Right cardiac atrium (tissue), 5 donors: Measurements from ENCODE around the gene CCDC149. TPM values are rescaled to one million over a fixed set of nuclear protein-coding genes. Genes with fewer than 3 reads are reported as not detected.

Experiments
- ATAC-seq, 2 donors: fragments of 200-7000 bp; cut with Tn5 transposase; one replicate each; pipeline versions ENCODE4 v1.8.0 to v1.9.1; 2020; ENCODE audit warnings: moderate library complexity in 2 of 2, mild to moderate bottlenecking in 1 of 2
- DNase-seq, 3 donors: peaks; one replicate each; pipeline ENCODE4 v3.0.0-alpha.2; 2020
- H3K27ac ChIP-seq: one replicate; pipeline ENCODE4 v1.5.1; 2013; ENCODE audit warnings: mild to moderate bottlenecking, low read length, control low read depth, moderate library complexity
- H3K27me3 ChIP-seq: one replicate; pipeline ENCODE4 v1.6.1; 2013; ENCODE audit not compliant: control insufficient read depth, insufficient read depth
- H3K4me1 ChIP-seq: one replicate; pipeline ENCODE4 v1.6.1; 2013; ENCODE audit warnings: low read length; ENCODE audit not compliant: control insufficient read depth, insufficient read depth
- H3K4me3 ChIP-seq: one replicate; pipeline ENCODE4 v1.5.1; 2013; ENCODE audit warnings: low read length, control low read depth
- H3K9me3 ChIP-seq: one replicate; pipeline ENCODE4 v1.6.1; 2013; ENCODE audit warnings: low read length; ENCODE audit not compliant: control insufficient read depth
- WGBS: extraction: QIAGEN DNeasy Blood & Tissue Kit; methylation state at CpG from one replicate; pipeline ENCODE4 v1.1.7; 2013; 5-methylcytosine and 5-hydroxymethylcytosine counted together
- intact Hi-C, 4 donors: fragments of 100-400 bp; cut with DNase I; formaldehyde crosslinking; loops; one replicate each; pipeline versions ENCODE4 v1.11.0 to v1.14.0; 2022 to 2023
- polyA plus RNA-seq: library from polyadenylated mRNA; stranded (reverse); fragments of 200-250 nt; gene quantifications from one replicate; pipeline ENCODE4 v1.2.3, GENCODE V29; 2013
- total RNA-seq, 4 donors: library from RNA; stranded (reverse); fragmentation: NEBNext Ultra II Directional; extraction: Animal tissue kit (Norgen Biotek cat#: 25700); gene quantifications; one replicate each; pipeline ENCODE4 v1.2.1, GENCODE V29; 2021
- donor health status: healthy with polysubstance abuse.
- donor health status: DM: no; HTN: yes; CAD: no.
- donor health status: DM: no; HTN: no; CAD: no.
- donor health status: DM: no; HTN: yes; CAD: no; lungs with severe emphysema.
- donor health status: DM: yes; HTN: yes; CAD: no.

The CCDC149 gene
- total and polyA plus RNA-seq, 5 donors: 10.1 to 17.4 (median 15.4) TPM

- peak overlapping the region; percentile 57 for H3K27ac ChIP-seq
- DNase-seq (no peak), ATAC-seq (peak; percentile 33 to 41)
- H3K4me3 ChIP-seq: no peak overlapping the region
- H3K9me3 ChIP-seq: no peaks in the 10 kb centered on the region
- WGBS: 36% methylated on average over 4 of the region's 4 CpGs
- intact Hi-C loops: no loop called here
- peaks cover 4% of the 10 kb centered on the region for H3K4me1 ChIP-seq
- no peaks in the 10 kb centered on the region for H3K27me3 ChIP-seq
Observed at GRCh38 chr4:24858550-24858949, 54.3 kb downstream of the CCDC149 start.

- no peak overlapping the region for H3K27ac ChIP-seq
- 24% methylated on average over 3 of the region's 3 CpGs for WGBS
- H3K4me3 ChIP-seq: no peak overlapping the region
- H3K27me3 ChIP-seq: no peaks in the 10 kb centered on the region
- peaks cover 4% of the 10 kb centered on the region for H3K4me1 ChIP-seq
- intact Hi-C loops: no loop called here
- H3K9me3 ChIP-seq: no peaks in the 10 kb centered on the region
- ATAC-seq (peak; percentile 85 to 94), DNase-seq (peak in 1 of 3 donors; percentile 22)
Observed at GRCh38 chr4:24858026-24858425, 54.8 kb downstream of the CCDC149 start.

DNA sequence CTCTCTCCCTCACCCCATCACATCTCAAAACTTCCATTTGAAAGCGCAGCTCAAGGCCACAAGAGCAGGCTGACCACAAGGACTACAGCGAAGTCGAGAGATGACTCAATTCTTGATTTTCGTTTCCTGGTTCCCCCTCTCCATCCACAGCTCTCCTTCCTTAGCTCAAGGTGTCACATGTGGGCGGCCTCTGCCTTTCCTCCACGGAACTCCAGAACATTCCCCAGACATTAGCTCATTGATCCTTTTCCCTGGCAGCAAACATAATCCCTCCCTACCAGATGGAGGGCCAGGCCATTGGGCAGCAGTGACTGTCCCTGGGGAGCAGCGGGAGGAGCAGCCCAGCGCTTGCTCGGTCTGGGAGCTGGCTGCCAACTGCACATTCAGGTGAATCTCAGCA lies 56.3 kb downstream of the CCDC149 start:
- ATAC-seq (peak; percentile 51 to 59), DNase-seq (peak in 2 of 3 donors; percentile 25 to 55)
- Histone ChIP-seq H3K27ac (peak overlapping the region; percentile 32), H3K4me1 (peaks cover 4% of the 10 kb centered on the region), H3K27me3 (no peaks in the 10 kb centered on the region), H3K4me3 (no peak overlapping the region), H3K9me3 (no peaks in the 10 kb centered on the region)
- intact Hi-C loops: no loop called here
- 77% methylated on average over 9 of the region's 9 CpGs for WGBS

GRCh38 chr4:24855741-24856140 lies 57.1 kb downstream of the CCDC149 start:
- H3K4me3 ChIP-seq: no peak overlapping the region
- no peaks in the 10 kb centered on the region for H3K27me3 ChIP-seq
- H3K27ac ChIP-seq: no peak overlapping the region
- no peak for ATAC-seq
- DNase-seq: no peak
- H3K9me3 ChIP-seq: no peaks in the 10 kb centered on the region
- peaks cover 4% of the 10 kb centered on the region for H3K4me1 ChIP-seq
- intact Hi-C loops: no loop called here
- over 99% methylated on average over 2 of the region's 2 CpGs for WGBS

DNA sequence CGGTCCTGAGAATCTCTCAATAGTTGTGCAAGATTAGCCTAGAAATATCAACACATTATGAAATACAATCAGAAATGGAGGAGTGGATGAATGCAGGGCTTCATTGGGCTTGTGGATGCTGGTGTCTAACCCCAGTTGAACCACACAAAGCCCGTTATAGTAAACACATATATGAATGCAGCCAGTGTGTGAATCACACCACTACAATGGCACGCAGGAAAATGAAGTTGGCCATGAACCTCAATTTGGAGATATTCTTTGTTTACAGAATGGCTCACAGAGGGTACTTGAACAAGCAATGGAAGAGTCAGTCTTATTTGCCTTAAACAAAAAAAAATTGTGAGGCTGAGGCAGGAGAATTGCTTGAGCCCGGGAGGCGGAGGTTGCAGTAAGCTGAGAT lies 59.7 kb downstream of the CCDC149 start:
- ATAC-seq: no peak
- DNase-seq: no peak
- 90% methylated on average over 5 of the region's 5 CpGs for WGBS
- no peak overlapping the region for H3K27ac ChIP-seq
- intact Hi-C loops: no loop called here
- H3K4me1 ChIP-seq: peaks cover 3% of the 10 kb centered on the region
- no peaks in the 10 kb centered on the region for H3K27me3 ChIP-seq
- no peaks in the 10 kb centered on the region for H3K9me3 ChIP-seq
- no peak overlapping the region for H3K4me3 ChIP-seq

GRCh38 chr4:24850674-24851073 lies 62.2 kb downstream of the CCDC149 start:
- no peaks in the 10 kb centered on the region for H3K9me3 ChIP-seq
- H3K27me3 ChIP-seq: no peaks in the 10 kb centered on the region
- 89% methylated on average over 1 of the region's 1 CpG for WGBS
- intact Hi-C loops: no loop called here
- ATAC-seq (no peak), DNase-seq (no peak)
- no peaks in the 10 kb centered on the region for H3K4me1 ChIP-seq
- no peak overlapping the region for H3K4me3 ChIP-seq
- no peak overlapping the region for H3K27ac ChIP-seq

DNA sequence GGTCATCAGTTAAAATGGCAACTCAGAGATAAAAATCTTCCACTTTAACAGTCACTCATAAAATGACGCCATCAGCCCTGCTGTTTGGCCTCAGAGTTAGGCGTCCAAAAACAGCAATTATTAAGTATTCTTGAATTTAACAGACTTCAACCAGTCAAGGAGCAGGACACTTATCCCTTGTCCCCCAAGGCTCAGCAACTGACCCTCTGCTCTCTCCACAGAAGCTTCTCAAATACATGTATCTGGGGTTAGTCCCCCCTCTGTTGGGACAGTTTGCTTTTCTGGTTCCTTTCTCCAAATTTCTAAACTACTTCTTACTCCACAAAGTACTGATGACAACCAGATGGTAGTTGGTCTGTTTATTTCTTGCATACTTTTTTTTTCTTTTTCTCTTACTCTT lies 63.1 kb downstream of the CCDC149 start:
- Histone ChIP-seq H3K4me1 (no peaks in the 10 kb centered on the region), H3K4me3 (no peak overlapping the region), H3K27me3 (no peaks in the 10 kb centered on the region), H3K27ac (no peak overlapping the region), H3K9me3 (no peaks in the 10 kb centered on the region)
- DNase-seq: no peak
- no peak for ATAC-seq
- 93% methylated on average over 2 of the region's 2 CpGs for WGBS
- intact Hi-C loops: no loop called here

- no peak for ATAC-seq
Observed at GRCh38 chr4:24849351-24849750, 63.5 kb downstream of the CCDC149 start.

DNA sequence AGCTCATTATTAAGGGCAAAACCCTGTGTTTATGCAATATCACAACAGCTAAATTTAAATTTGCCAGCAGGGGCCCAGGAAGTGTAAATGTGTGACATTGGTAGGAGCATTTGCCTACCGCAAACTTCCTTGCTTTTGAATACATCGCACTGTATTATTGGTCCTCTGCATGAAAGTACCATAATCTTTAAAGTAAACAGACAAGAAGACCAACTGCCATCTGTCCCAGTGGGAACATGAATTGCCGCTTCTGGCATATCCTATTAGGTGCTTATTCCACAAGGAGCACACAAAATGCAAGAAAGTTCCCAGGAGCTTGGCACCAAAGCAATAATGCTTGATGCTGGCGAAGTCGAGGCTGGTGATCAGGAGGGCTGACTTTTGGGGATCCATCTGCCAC lies 66.1 kb downstream of the CCDC149 start:
- no peaks in the 10 kb centered on the region for H3K9me3 ChIP-seq
- 95% methylated on average over 5 of the region's 5 CpGs for WGBS
- no peaks in the 10 kb centered on the region for H3K27me3 ChIP-seq
- DNase-seq (no peak), ATAC-seq (no peak)
- H3K27ac ChIP-seq: no peak overlapping the region
- H3K4me3 ChIP-seq: no peak overlapping the region
- intact Hi-C loops: no loop called here
- H3K4me1 ChIP-seq: peaks cover 3% of the 10 kb centered on the region

More at GRCh38 chr4:24849351-24849750, 63.5 kb downstream of the CCDC149 start:
- Histone ChIP-seq H3K9me3 (no peaks in the 10 kb centered on the region), H3K27ac (no peak overlapping the region), H3K4me1 (no peaks in the 10 kb centered on the region), H3K4me3 (no peak overlapping the region), H3K27me3 (no peaks in the 10 kb centered on the region)
- no peak for DNase-seq
- WGBS: 87% methylated on average over 4 of the region's 4 CpGs
- intact Hi-C loops: no loop called here

DNA sequence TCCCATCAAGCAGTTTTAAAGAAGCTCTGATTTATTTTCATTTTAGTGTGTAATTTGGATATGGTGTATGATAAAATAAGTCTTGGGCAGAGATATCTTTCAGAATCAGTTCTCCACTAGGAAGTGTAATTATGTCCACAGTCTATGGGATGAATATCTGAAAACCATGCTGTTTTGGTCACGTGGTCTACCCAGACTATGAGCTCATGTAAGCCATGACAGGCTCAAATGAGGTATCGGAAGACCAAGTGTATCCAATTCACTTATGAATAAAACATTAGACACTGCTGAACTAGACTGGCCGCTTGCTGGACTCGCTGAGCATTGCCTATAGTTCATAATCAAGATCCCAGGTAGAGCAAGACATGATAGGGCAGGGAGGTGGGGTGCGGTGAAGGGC lies 66.9 kb downstream of the CCDC149 start:
- no peak overlapping the region for H3K4me3 ChIP-seq
- H3K9me3 ChIP-seq: no peaks in the 10 kb centered on the region
- no peaks in the 10 kb centered on the region for H3K27me3 ChIP-seq
- WGBS: 96% methylated on average over 5 of the region's 5 CpGs
- intact Hi-C loops: no loop called here
- peaks cover 3% of the 10 kb centered on the region for H3K4me1 ChIP-seq
- no peak for DNase-seq
- H3K27ac ChIP-seq: no peak overlapping the region
- ATAC-seq: no peak

DNA sequence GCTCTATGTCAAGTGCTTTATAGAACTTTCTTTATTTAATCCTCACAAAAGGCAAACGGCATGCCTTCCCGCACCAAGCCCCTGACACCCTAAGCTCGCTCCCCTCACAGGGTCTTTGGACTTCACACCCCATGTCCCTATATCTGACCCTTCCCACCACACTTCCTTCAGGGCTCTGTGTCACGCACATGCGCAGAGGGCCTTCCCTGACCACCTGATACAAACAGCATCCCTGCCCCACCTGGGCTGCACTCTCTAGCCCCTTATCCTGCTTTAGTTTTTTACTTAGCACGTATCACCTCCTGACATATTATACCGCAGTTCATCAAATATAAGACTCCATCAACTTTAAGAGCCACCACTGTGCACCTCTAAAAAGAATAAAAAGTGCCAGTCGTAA lies 67.7 kb downstream of the CCDC149 start:
- WGBS: 97% methylated on average over 8 of the region's 8 CpGs
- ATAC-seq (no peak), DNase-seq (no peak)
- Histone ChIP-seq H3K27ac (no peak overlapping the region), H3K27me3 (no peaks in the 10 kb centered on the region), H3K4me1 (peaks cover 4% of the 10 kb centered on the region), H3K4me3 (no peak overlapping the region), H3K9me3 (no peaks in the 10 kb centered on the region)
- intact Hi-C loops: no loop called here

GRCh38 chr4:24843096-24843495 lies 69.7 kb downstream of the CCDC149 start:
- no peak overlapping the region for H3K27ac ChIP-seq
- no peak for DNase-seq
- no peaks in the 10 kb centered on the region for H3K27me3 ChIP-seq
- WGBS: 61% methylated on average over 3 of the region's 3 CpGs
- H3K9me3 ChIP-seq: no peaks in the 10 kb centered on the region
- H3K4me1 ChIP-seq: peaks cover 4% of the 10 kb centered on the region
- intact Hi-C loops: no loop called here
- ATAC-seq: no peak
- H3K4me3 ChIP-seq: no peak overlapping the region
